WTC11 (cell line): ENCODE measurements around the gene TMEM266.

Experiments used
- CREB1 ChIP-seq: sonication (generic); formaldehyde crosslinking; IDR thresholded peaks from 2 replicates; pipeline ENCODE4 v1.8.0; 2023; ENCODE audit warnings: mild to moderate bottlenecking, missing genetic modification reagents
- JUN ChIP-seq: sonication (generic); formaldehyde crosslinking; IDR thresholded peaks from 2 replicates; pipeline ENCODE4 v1.8.0; 2023; ENCODE audit warnings: mild to moderate bottlenecking, missing genetic modification reagents
- MXD4 ChIP-seq: fragments of 250-450 bp; sonication (Bioruptor Pico); IDR thresholded peaks from 2 replicates; pipeline ENCODE4 v1.8.0; 2021; ENCODE audit warnings: mild to moderate bottlenecking, moderate library complexity, borderline replicate concordance
- SMAD3 ChIP-seq: sonication (generic); formaldehyde crosslinking; IDR thresholded peaks from 2 replicates; pipeline ENCODE4 v1.8.0; 2022; ENCODE audit warnings: missing genetic modification reagents, mild to moderate bottlenecking, borderline replicate concordance
- TP53 ChIP-seq: sonication (generic); formaldehyde crosslinking; IDR thresholded peaks from 2 replicates; pipeline ENCODE4 v1.8.1; 2023; ENCODE audit warnings: mild to moderate bottlenecking, missing genetic modification reagents
- ZNF671 ChIP-seq: fragments of 250-450 bp; sonication (Bioruptor Pico); IDR thresholded peaks from 2 replicates; pipeline ENCODE4 v1.8.0; 2021; ENCODE audit warnings: mild to moderate bottlenecking
- TF ChIP-seq, protein P1 (sequence below): fragments of 200-600 bp; IDR thresholded peaks from 2 replicates; pipeline ENCODE4 v1.8.0; 2022; ENCODE audit warnings: antibody characterized with exemption
- TF ChIP-seq, protein P2 (sequence below): sonication (generic); formaldehyde crosslinking; IDR thresholded peaks from 2 replicates; pipeline ENCODE4 v1.8.1; 2022; ENCODE audit warnings: low read depth, missing genetic modification reagents, borderline replicate concordance
- TF ChIP-seq, protein P3 (sequence below): sonication (generic); formaldehyde crosslinking; conservative IDR thresholded peaks from 2 replicates; pipeline ENCODE4 v1.8.1; 2022; ENCODE audit warnings: mild to moderate bottlenecking, missing genetic modification reagents
- TF ChIP-seq, protein P4 (sequence below): sonication (generic); formaldehyde crosslinking; IDR thresholded peaks from 2 replicates; pipeline ENCODE4 v1.8.1; 2023; ENCODE audit warnings: mild to moderate bottlenecking, missing genetic modification reagents
- TF ChIP-seq, protein P5 (sequence below): sonication (generic); formaldehyde crosslinking; IDR thresholded peaks from 2 replicates; pipeline ENCODE4 v1.8.0; 2022; ENCODE audit warnings: mild to moderate bottlenecking, missing genetic modification reagents

DNA sequence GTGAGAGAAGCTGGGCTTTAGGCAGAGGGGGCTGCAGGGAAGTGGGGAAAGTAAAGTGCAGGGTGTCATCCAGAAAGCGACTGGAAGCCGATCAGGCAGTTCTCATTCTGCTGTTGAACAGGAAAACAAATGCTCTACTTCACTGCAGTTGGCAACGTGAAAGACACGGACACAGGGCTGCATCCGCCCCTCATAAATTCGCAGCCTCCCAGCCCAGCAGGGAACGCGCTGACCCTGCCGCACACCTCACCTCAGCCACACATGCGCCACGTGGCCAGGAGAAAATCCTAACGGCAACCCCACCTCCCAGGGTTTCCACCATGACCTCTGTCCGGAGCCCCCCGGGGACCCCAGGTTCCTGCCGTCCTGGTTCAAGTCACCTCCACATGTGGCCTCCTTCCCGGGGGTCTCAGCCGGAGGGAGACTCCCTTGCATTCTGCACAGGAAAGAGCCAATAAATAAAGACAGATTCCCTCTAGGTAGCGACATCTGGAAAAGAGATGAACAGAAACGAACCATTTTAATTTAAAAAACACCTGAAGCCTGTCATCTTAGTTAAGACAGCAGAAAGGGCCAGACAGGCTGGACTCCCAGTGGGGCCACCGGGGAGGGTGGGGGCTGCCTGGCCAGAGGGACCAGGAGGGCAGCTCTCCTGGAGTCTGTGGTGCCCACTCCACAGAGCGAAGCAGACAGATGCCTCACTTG lies 118.7 kb downstream of the TMEM266 start:
- TF ChIP-seq ZNF671 (CRISPR knock-in tag) (no peak), CREB1 (CRISPR knock-in tag) (no peak), MXD4 (CRISPR knock-in tag) (no peak), JUN (no peak), SMAD3 (CRISPR knock-in tag) (no peak), TP53 (no peak)
- TF ChIP-seq, protein P1, sequence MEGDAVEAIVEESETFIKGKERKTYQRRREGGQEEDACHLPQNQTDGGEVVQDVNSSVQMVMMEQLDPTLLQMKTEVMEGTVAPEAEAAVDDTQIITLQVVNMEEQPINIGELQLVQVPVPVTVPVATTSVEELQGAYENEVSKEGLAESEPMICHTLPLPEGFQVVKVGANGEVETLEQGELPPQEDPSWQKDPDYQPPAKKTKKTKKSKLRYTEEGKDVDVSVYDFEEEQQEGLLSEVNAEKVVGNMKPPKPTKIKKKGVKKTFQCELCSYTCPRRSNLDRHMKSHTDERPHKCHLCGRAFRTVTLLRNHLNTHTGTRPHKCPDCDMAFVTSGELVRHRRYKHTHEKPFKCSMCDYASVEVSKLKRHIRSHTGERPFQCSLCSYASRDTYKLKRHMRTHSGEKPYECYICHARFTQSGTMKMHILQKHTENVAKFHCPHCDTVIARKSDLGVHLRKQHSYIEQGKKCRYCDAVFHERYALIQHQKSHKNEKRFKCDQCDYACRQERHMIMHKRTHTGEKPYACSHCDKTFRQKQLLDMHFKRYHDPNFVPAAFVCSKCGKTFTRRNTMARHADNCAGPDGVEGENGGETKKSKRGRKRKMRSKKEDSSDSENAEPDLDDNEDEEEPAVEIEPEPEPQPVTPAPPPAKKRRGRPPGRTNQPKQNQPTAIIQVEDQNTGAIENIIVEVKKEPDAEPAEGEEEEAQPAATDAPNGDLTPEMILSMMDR = no peak
- TF ChIP-seq, protein P2, sequence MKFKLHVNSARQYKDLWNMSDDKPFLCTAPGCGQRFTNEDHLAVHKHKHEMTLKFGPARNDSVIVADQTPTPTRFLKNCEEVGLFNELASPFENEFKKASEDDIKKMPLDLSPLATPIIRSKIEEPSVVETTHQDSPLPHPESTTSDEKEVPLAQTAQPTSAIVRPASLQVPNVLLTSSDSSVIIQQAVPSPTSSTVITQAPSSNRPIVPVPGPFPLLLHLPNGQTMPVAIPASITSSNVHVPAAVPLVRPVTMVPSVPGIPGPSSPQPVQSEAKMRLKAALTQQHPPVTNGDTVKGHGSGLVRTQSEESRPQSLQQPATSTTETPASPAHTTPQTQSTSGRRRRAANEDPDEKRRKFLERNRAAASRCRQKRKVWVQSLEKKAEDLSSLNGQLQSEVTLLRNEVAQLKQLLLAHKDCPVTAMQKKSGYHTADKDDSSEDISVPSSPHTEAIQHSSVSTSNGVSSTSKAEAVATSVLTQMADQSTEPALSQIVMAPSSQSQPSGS (CRISPR knock-in tag) = no peak
- TF ChIP-seq, protein P3, sequence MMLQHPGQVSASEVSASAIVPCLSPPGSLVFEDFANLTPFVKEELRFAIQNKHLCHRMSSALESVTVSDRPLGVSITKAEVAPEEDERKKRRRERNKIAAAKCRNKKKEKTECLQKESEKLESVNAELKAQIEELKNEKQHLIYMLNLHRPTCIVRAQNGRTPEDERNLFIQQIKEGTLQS (CRISPR knock-in tag) = no peak
- TF ChIP-seq, protein P4, sequence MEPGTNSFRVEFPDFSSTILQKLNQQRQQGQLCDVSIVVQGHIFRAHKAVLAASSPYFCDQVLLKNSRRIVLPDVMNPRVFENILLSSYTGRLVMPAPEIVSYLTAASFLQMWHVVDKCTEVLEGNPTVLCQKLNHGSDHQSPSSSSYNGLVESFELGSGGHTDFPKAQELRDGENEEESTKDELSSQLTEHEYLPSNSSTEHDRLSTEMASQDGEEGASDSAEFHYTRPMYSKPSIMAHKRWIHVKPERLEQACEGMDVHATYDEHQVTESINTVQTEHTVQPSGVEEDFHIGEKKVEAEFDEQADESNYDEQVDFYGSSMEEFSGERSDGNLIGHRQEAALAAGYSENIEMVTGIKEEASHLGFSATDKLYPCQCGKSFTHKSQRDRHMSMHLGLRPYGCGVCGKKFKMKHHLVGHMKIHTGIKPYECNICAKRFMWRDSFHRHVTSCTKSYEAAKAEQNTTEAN (CRISPR knock-in tag) = no peak
- TF ChIP-seq, protein P5, sequence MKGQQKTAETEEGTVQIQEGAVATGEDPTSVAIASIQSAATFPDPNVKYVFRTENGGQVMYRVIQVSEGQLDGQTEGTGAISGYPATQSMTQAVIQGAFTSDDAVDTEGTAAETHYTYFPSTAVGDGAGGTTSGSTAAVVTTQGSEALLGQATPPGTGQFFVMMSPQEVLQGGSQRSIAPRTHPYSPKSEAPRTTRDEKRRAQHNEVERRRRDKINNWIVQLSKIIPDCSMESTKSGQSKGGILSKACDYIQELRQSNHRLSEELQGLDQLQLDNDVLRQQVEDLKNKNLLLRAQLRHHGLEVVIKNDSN (CRISPR knock-in tag) = no peak
